GM21423 (cell line): ENCODE results near the gene PLB1.
"Not testable (repeated sequence)": the region's sequence is repeated elsewhere in the genome, so short reads cannot be mapped to it uniquely, and the experiment has no call there.

Experiments
- ATAC-seq: cut with Tn5 transposase; IDR thresholded peaks from one replicate; pipeline ENCODE4 v1.9.1; 2021; ENCODE audit warnings: mild to moderate bottlenecking, moderate library complexity; ENCODE audit not compliant: unreplicated experiment

Gene PLB1

DNA sequence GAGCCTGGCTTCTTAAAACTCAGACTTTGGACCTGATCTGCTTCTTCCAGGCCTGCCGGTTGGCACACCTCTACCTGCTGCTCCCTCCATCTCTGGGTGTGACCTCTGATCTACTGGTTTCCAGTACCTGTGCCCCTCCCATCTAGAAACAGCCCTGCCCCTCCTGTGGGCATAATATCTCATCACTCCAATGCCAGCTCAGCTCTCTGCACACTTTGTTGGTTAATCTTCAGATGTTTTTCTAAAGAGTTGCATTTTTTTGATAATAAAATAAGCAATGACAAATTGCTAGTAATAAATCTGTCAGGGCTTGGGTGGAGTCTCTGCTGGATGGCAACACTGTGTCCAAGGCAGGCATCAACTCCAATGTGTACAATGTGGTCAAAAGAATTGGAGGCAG is 166.2 kb downstream of the PLB1 start:
- ATAC-seq: no peak

DNA sequence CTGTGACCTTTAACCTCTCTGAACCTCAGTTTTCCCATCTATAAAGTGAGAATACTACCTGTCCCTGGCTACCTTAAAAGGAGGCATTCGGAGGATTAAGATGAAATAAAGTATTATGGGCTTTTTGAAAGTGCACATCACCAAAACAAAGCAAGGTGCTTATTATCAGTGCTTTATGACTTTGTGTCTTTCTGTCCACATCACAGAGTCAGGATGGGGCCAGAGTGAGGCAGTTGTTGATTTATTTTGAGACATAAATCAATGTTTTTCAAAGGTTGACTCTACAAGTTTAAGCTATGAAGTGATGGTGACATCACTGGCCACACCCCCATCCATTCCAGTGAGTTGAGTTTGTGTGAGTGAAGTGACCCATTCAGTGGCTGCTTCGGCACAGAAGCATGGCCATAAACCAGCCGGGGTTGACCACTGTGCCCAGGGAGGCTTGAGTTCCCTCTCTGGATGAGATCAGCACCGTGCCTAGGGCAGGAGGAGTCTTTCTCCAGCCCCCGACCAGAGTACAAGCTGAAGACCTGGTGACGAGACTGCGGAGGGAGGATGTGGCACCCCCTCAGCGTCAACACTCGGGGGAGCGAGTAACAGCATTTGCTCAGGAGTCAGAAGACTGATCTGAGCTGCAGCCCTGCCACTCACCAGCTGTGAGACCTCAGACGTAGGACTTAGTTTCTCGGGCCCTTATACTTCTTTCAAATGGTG is 166.8 kb downstream of the PLB1 start:
- ATAC-seq: no peak

DNA sequence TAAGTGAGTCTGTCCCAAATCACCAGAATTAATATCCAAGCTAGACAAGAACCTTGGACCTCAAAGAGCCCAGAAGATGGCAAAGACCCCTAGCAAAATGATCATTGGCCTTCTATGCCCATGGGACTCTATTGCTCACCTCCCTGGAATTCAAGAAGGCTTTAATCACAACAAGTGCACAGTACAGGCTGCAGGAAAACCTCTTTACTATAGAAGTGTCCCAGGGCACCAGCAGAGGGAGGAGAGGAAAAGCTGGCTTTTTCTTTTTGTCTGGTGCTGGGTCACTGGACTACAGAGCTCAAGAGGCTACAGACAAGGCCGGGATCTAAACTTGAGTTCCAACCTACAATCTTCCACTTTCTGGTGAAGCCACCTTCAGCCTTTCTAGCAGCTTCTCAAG is 167.5 kb downstream of the PLB1 start:
- ATAC-seq: no peak

DNA sequence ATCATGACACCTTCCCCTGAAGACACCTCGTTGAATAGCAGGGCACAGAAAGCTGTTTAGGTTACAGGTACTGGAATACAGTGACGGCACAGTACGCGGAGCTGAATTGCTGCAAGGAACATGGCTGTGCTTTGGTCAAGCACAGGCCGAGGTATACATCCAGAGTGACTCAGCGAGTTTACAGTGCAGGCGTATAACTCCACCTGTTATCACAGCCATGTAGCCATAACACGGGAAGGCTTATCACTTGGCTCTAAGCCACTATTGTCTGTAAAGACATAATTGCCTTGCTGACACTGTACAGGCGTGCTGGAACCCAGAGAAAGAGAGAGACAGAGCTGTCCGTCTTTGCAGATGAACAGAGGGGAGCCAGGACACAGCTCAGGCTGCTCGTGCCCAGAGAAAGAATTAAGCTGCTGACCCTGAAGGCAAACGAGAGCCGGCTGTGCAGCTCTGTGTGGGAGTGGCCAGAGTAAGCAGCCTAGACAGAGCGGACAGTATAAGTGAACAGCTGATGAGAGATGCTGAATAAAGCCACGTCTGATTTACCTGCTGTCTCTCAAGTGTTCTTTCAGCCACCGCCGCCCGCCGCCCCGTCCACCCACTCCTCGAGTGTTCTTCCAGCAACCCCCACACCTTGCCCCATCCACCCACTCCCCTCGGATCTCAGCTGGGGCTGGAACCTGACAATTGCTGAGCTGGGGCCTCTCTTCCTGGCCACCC is 168.4 kb downstream of the PLB1 start:
- ATAC-seq: no peak

- ATAC-seq: no peak
Observed at GRCh38 chr2:28665041-28665704, 169.3 kb downstream of the PLB1 start.

GRCh38 chr2:28665811-28666377 is 170.0 kb downstream of the PLB1 start:
- not testable (repeated sequence) for ATAC-seq

- no peak for ATAC-seq
Observed at GRCh38 chr2:28666496-28667184, 170.8 kb downstream of the PLB1 start.

DNA sequence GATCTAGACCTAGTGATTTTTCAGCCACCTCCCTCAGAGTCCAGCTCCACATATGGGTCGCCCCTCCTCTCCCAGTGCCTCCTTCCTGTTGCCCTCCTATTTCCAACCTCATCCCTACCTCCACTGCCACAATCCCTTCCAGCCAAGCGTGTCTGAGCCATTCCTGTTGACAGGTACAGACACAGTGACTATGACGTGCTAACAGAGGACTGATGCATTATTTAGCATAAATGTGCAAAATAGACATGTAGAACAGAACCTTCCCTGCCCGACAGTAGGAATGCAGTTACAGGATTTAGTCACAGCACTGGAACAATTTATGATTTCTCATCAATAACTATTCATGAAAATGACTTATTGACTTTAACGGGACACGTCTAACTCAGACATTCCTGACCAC is 171.4 kb downstream of the PLB1 start:
- ATAC-seq: no peak

- no peak for ATAC-seq
Observed at GRCh38 chr2:28668106-28668814, 172.4 kb downstream of the PLB1 start.

DNA sequence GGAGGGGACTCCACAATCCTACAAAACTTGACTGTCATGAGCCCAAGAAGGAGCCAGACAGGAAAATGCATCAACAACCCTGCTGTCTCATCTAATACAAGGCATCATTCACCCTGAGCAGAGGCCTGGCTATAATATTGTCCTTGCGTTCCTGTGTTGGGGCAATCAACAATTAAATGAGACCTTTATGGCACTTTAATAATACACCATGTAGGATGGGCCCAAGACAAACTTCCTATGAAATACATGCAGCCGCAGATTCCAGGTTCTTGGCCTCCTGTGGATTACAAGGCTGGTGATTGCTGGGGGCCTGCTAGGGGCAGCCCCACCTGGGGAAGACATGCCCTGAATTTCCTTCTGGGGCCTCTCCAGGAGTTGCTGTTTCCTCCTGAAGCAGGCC is 173.0 kb downstream of the PLB1 start:
- no peak for ATAC-seq

DNA sequence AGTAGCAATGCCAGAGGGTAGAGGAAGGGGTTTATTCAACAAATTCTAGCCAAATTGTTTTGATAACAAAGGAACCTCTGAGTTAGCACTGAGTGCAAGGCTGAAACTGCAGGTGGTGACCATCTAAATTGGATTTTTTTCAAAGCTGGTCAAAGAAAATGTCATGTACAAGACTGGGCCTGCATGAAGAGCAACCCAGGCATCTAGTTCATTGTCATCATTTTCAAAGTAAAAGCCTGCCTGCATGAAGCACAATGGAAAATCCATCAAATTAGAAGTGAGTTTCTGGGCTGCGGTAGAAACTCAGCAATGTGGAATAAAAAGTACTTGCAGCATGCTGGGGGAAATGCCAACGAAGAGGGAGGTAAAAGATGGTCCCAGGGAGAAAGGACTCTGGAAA is 175.0 kb downstream of the PLB1 start:
- no peak for ATAC-seq

DNA sequence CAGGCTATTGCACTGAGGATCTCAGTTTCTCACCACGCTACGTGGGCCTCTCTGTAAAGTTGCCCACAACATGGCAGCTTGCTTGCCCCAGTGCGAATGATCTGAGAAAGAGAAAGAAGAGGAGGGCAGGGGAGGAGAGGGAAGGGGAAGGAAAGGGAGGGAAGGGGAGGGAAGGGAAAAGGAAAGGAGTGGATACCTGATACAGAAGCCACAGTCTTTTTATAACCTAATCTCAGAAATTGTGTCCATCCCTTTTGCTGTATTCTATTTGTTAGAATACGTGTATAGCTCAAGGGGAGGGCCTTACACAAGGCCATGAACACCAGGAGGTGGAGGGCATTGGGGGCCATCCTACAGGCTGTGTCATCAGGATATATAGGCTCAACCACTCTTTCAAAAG is 177.5 kb downstream of the PLB1 start:
- ATAC-seq: no peak

GRCh38 chr2:28674062-28674712 is 178.3 kb downstream of the PLB1 start:
- ATAC-seq: no peak

- ATAC-seq: no peak
Observed at GRCh38 chr2:28674713-28675068, 178.8 kb downstream of the PLB1 start.

GRCh38 chr2:28676152-28676835 is 180.4 kb downstream of the PLB1 start:
- no peak for ATAC-seq

- no peak for ATAC-seq
Observed at GRCh38 chr2:28678175-28678855, 182.5 kb downstream of the PLB1 start.

GRCh38 chr2:28678944-28679343 is 183.1 kb downstream of the PLB1 start:
- ATAC-seq: no peak

DNA sequence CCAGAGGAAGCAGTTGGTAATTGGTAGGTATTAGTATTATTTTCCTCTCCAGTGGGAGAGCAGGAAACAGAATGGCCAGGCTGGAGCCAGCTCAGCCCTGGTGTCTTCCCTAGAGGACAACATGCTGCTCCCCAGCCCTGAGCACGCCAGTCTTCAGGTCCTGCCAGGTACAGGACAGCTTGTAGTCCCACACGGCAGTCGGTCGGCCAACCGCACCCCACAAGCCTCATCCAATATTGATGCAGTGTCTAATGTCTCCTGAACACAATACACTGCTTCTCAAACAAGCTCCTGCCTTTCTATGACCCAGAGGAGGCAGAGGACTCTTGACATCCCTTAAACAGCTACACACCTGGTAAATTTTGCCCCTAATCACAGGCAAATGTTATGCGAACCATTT is 184.8 kb downstream of the PLB1 start:
- ATAC-seq: no peak

DNA sequence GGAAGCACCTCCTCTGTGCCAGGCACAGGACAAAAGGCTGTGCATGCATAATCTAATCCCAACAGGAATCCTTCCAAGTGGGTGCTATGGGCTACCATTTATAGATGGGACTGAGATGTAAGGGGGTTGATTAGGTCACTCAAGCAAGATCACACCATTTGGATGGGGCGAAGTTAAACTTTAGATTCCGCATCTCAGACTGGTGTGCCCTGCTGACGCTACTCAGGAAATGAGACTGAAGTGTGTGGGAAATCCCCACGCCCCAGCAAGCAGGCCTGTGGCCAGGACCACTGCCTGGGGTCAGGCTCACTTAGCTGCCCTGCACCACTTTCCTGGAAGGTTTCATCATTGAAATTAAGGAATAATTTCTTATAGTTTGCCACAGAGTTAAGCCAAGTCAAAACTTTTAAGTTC is 185.3 kb downstream of the PLB1 start:
- peak; percentile 96 for ATAC-seq
